Right forelimb (tissue), 1 donor: Measurements from ENCODE around the gene RAC2.

Experiments
- DNase-seq: peaks from one replicate; pipeline ENCODE4 v3.0.0-alpha.2; 2018

RAC2 gene

GRCh38 chr22:37275134-37275533, 31.1 kb upstream of the RAC2 start:
- DNase-seq: no peak

GRCh38 chr22:37274380-37274862, 30.4 kb upstream of the RAC2 start:
- no peak for DNase-seq

DNA sequence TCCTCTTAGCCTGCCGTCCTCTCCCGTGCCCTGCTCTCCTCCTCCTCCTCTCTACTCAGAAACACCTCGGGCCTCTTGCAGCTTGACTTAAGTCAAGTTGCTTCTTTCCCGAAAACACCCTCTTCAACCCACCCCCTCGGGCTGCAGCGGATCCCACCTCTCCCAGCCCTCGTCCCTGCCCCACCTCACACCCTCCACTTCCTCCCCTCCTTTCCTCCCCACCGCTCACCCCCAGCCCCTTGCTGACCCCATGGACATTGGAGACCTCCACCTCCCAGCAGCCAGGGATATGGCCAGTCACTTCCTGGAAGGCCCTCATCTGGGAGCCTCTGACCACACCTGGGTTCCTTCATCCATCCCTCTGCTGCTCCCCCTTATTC, 29.8 kb upstream of the RAC2 start:
- no peak for DNase-seq

GRCh38 chr22:37273126-37273845, 29.2 kb upstream of the RAC2 start:
- no peak for DNase-seq

DNA sequence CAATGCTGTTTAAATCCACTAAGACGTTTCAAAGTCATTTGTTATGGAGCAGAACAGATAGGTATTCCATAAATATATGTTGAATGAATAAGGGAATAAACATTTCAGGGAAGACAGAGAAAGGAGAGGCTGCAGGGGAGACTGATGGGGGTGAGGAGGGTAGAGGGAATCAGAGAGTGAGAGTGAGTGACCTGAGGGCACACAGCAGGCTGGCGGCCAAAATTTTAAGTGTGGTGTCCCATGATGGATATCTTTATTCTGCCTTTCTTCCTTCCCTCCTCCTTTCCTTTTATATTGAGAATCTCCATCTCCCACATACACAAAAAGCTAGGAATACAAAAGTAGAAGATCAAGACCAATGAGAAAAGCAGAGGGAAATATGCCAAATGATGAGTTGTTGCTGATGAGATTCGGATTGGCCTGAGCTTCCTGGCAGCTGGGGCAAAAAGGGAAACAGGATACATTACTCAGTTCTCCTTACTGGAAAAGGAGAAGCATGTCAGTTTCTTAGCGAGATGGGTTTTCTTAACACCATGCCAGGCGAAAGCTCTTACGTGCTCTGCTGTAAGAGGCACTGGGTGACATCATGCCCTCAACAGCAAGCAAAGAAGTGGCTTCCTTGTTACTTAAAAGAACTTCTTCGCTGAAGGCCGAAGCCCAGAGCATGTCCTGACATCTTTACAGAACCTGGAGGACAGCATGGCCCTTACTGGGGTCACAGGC, 27.0 kb upstream of the RAC2 start:
- no peak for DNase-seq

- no peak for DNase-seq
Observed at GRCh38 chr22:37269936-37270678, 26.0 kb upstream of the RAC2 start.

GRCh38 chr22:37267661-37268413, 23.8 kb upstream of the RAC2 start:
- peak; percentile 22 for DNase-seq

DNA sequence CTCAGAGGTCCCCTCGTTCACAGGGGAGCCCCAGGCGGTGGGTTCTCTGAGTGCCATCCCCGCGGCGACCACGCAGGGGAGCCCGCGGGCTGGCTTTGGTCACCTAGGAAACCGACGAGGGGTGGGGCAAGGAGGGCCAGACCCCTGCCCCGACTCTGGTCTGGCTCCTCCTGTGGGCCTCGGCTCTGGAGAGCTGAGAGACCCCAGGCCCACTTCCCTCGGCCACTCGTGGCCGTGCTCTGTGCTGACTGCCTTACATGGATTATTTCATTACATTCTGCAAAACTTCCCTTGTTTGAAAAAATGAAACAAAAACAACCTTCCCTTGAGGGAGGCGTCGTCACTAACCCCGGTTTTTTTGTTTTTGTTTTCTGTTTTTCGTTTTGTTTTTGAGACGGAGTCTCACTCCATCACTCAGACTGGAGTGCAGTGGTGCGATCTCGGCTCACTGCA, 23.1 kb upstream of the RAC2 start:
- peak; percentile 75 for DNase-seq

GRCh38 chr22:37266581-37267134, 22.6 kb upstream of the RAC2 start:
- no peak for DNase-seq

- peak; percentile 36 for DNase-seq
Observed at GRCh38 chr22:37263966-37264887, 20.2 kb upstream of the RAC2 start.

- DNase-seq: no peak
Observed at GRCh38 chr22:37262346-37262745, 18.3 kb upstream of the RAC2 start.

- DNase-seq: no peak
Observed at GRCh38 chr22:37260901-37261336, 16.9 kb upstream of the RAC2 start.

- no peak for DNase-seq
Observed at GRCh38 chr22:37260155-37260795, 16.2 kb upstream of the RAC2 start.

DNA sequence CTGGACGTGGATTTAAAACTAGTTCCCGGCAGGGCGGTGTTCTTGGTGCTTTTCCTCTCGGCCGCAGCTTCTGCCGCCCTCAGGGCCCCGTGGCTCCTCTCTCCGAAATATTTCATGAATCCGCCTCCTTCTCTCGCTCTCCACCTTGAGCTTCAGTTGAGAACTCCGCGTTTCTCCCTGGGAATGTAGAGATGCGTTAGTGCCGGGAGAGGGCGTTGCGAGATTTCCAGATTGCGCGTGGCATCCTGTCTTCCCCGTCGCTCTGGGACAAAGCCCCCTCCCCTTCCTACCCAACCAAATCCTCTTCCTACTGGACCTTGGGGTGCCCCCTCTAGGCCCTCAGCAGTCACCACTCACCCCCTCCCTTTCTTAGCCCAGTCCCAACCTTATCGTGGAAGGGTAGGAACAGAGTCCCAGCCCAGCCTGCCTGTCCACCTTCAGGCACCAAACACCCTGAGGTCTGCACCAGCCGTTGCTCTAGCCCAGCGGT, 15.5 kb upstream of the RAC2 start:
- no peak for DNase-seq

GRCh38 chr22:37258753-37259401, 14.8 kb upstream of the RAC2 start:
- no peak for DNase-seq

DNA sequence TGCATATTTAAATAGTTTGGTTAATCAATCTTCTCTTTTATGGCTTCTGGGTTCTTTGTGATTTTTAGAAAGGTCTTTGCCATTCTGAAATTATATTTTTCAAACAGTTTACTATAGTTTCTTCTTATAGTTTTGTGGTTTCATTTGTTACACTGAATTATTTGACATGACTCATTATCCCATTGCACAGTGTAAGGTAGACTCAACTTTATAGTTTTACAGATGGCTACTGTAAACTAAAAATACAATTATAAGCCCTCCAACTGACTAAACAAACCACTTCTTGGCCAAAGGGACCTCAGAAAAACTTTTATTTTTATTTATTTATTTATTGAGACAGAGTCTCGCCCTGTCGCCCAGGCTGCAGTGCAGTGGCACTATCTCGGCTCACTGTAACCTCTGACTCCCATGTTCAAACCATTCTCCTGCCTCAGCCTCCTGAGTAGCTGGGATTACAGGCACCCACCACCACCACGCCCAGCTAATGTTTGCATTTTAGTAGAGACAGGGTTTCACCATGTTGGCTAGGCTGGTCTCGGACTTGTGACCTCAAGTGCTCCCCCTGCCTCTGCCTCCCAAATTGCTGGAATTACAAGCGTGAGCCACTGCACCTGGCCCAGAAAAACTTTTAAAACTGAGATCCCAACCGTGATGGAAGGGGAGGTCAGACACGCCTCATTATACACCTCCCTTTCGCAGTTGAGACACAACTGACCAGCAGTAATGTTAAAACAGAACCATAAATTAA, 14.1 kb upstream of the RAC2 start:
- no peak for DNase-seq

DNA sequence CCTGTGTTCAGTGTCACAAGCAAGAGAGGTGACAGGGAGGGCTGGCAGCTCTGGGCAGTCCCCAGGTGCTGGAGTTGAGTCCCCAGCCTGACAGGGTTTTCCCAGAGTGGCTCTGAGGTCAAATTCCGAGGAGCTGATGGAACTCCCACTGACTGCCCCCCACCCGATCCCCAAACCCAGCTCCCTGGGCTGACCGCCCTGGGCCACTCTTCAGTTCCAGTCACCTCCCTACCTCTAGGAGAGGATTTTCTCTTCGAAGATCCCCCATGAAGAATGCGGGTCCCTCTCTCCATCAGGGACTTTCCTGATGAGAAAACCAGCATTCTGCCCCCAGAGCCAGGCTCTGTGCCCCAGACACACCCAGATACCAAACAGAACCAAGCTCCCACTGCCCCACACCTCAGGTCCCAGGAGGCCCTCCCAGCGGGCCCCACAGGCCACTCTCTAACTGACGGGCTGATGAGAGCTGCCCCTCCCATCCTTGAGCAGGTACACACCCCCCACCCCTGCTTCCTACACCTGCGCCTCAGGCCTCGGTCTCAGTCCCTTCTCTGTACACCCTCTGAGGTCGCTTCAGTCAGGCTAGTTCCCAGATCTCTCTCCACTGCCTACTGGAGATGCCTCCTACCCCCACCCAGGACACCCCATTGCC, 12.1 kb upstream of the RAC2 start:
- DNase-seq: no peak

DNA sequence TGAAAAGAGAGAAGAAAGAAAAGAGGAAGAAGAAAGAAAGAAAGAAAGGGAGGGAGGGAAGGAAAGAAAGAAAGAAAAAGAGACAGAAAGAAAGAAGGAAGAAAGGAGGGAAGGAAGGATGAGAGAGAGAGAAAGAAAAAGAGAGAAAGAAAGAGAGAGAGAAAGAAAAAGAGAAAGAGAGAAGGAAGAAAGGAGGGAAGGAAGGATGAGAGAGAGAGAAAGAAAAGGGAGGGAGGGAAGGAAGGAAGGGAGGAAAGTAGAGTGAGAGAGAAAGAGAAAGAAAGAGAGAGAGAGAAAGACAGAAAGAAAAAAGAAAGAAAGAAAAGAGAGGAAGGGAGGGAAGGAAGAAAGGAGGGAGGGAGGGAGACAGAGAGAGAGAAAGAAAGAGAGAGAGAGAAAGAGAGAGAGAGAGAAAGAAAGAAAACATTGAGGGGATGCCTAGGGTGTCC, 11.5 kb upstream of the RAC2 start:
- no peak for DNase-seq

- no peak for DNase-seq
Observed at GRCh38 chr22:37254867-37255233, 10.8 kb upstream of the RAC2 start.
